Right ventricle myocardium superior (tissue), 1 donor: Measurements from ENCODE around the gene SSUH2. TPM values are rescaled to one million over a fixed set of nuclear protein-coding genes. Genes with fewer than 3 reads are reported as not detected.
"Not testable (repeated sequence)": the region's sequence is repeated elsewhere in the genome, so short reads cannot be mapped to it uniquely, and the experiment has no call there.

Experiments
- ATAC-seq: fragments of 200-7000 bp; cut with Tn5 transposase; one replicate; pipeline ENCODE4 v1.9.1; 2020; ENCODE audit warnings: mild to moderate bottlenecking; ENCODE audit not compliant: poor library complexity
- DNase-seq: peaks from one replicate; pipeline ENCODE4 v3.0.0-alpha.2; 2020
- intact Hi-C: fragments of 100-400 bp; cut with DNase I; formaldehyde crosslinking; loops from one replicate; pipeline ENCODE4 v1.11.2; 2022
- total RNA-seq: library from RNA; stranded (reverse); fragmentation: NEBNext Ultra II Directional; extraction: Animal tissue kit (Norgen Biotek cat#: 25700); gene quantifications from one replicate; pipeline ENCODE4 v1.2.1, GENCODE V29; 2021
- donor health status: DM: no; HTN: yes; CAD: no; lungs with severe emphysema.

SSUH2 gene
- total RNA-seq, 1 donor from 2014 or later = 1.00 TPM

DNA sequence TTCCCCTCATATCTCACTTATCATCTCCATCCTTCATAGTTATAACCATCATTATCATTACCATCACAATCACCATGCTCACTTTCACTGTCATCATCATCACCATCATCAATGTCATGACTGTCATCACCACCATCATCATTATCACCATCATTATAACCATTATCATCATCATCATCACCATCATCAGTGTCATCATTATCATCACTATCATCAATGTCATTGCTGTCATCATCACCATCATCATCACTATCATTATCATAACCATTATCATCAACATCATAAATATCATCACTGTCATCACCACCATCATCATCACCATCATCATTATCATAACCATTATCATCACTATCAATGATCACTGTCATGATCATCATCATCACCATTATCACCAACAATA is 44.1 kb downstream of the SSUH2 start:
- DNase-seq (no peak), ATAC-seq (no peak)
- intact Hi-C loops = no loop called here

- DNase-seq = no peak
- intact Hi-C loops = no loop called here
- ATAC-seq = no peak
These were observed 45.5 kb downstream of the SSUH2 start for GRCh38 chr3:8599146-8599545.

- intact Hi-C loops = no loop called here
- no peak for ATAC-seq
- no peak for DNase-seq
These were observed 47.3 kb downstream of the SSUH2 start for GRCh38 chr3:8597219-8597853.

- ATAC-seq = peak; percentile 4
- DNase-seq = no peak
- intact Hi-C loops = no loop called here
These were observed 48.0 kb downstream of the SSUH2 start for GRCh38 chr3:8596321-8597218.

GRCh38 chr3:8595695-8596115 is 48.9 kb downstream of the SSUH2 start:
- DNase-seq (peak; percentile 55), ATAC-seq (peak; percentile 71)
- intact Hi-C loops = no loop called here

- intact Hi-C loops = no loop called here
- ATAC-seq = no peak
These were observed 49.3 kb downstream of the SSUH2 start for GRCh38 chr3:8595252-8595651.

DNA sequence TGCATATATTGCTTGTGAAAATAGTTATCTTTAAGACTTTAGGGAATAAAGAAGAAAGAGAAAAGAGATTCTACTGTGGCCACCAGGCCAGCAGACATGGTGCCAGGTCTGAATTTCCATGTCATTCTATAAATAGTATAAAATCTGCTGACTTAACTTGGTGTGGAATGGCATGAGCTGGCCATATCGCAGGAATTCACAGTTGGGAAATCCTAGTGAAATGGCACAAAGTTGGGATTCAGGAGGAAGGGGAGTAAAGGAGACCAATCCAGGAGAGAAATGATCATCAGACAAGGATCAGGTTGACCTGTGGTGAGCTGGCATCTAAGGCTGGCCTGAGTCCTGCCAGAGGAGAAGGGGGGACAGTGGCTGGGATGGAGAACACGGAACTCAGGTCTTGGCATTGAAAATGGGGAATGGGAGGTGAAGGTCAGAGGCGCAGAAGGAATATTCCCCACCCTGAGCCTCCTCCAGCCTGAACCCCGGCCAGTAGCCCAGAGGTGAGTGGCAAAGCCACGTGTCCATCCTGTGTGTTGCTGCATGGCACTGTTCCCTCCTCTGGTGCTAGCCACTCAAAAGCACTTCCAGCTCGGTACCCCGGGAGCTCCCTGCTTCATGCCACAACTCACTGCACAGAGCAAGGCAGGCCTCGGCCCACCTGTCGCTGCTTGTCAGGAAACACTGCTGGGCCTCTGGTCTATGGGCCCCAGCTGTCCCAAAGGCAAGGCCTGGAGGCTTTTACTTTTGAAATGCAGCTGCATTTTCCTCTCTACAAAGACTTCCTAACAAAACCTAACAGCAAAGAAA is 51.4 kb downstream of the SSUH2 start:
- intact Hi-C loops = no loop called here
- DNase-seq (peak; percentile 47), ATAC-seq (peak; percentile 80)

More at GRCh38 chr3:8595252-8595651, 49.3 kb downstream of the SSUH2 start:
- DNase-seq = no peak

DNA sequence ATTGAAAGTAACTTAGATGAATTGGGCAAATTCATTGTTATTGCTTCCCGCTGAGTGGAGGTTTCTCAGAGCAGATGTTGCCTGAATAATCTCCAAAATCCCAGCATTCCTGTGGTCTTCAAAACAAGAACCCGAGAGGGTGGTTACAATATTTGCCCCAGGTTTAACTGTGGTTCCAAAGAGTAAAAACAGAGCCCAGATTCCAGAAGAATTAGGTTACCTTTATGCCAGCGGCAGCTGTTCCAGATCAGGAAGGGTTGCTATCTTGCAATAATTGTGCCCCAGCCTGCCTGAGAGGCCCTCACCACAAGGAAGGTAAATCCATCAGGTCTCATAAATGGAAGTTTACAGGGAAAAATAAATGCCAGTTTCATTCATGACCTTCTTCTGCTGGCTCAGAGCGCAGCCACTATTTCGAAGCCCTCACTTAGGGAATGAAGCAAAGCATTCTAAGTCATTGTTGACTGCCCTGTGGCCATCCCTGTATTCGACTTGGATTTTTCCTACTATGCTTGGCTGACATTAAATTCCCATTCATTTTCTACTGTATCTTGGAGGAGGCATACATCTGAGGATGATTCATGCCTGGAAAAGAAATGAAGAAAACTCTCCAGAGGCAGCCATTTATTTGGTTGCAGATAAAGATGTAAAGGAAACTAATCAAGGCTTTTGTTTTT is 54.6 kb downstream of the SSUH2 start:
- no peak for DNase-seq
- intact Hi-C loops = no loop called here
- ATAC-seq = no peak

- intact Hi-C loops = no loop called here
- no peak for DNase-seq
- no peak for ATAC-seq
These were observed 59.9 kb downstream of the SSUH2 start for GRCh38 chr3:8584661-8585060.

- intact Hi-C loops = no loop called here
- DNase-seq (no peak), ATAC-seq (no peak)
These were observed 62.7 kb downstream of the SSUH2 start for GRCh38 chr3:8581806-8582445.

DNA sequence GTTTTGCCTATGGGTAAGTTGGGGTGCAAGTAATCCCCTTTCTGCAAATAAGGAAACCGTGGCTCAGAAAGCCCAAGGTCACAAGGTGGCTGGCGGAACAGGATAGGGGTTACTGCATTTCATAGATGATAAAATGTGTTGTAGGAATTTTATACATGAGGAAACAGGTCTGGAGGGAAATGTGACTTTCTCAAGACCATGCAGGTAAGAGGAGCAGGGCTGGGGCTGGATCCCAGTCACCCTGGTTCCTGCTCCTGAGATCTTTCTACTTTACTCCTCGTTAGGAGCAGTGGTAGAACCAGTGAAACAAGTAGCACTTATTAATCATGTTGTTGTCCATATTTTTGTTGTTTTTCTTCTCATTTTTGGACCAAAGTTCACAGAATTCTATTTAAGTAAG is 63.2 kb downstream of the SSUH2 start:
- intact Hi-C loops = no loop called here
- DNase-seq = no peak
- ATAC-seq = no peak

- DNase-seq, intact Hi-C loops, ATAC-seq: not testable (repeated sequence)
These were observed 64.2 kb downstream of the SSUH2 start for GRCh38 chr3:8580434-8580833.

DNA sequence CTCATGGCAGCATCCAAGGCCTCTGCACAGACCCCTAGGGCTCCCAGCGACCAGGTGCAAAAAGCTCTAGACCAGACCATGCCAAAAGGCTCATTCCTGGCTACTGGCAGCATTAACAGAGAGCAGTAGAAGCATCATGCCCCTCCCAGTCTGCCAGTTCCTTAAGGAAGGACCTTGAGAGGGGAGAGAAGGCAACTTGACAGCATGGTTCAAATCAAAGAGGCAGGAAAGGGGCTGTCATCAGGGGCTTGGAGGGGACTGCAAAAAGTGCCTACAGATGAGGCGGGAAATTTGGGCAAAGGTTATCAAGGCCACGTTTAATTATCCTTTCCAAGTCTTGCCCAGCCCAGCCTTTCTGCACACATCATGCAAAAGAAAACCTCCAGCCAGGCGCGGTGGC is 64.7 kb downstream of the SSUH2 start:
- ATAC-seq (no peak), DNase-seq (no peak)
- intact Hi-C loops = no loop called here

- DNase-seq = no peak
- intact Hi-C loops = no loop called here
- ATAC-seq = no peak
These were observed 65.5 kb downstream of the SSUH2 start for GRCh38 chr3:8579096-8579495.

DNA sequence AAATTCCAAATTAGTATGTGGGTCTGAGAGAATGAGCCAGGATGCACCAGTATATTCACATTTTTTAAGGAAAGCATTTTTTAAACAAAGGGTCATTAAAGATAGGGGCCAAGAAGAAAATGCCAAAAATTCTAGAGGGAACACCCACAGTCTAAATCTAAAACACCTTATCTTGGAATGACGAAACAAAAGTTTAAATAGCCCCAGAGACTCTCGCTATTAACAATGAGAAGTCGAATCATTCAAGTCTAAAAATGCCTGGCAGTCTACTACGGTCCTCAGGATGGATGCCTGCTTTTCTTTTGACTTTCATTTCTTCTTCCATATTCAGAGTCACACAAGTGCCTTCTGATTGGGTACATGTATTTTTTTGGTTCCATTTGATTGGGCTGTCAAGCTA is 66.3 kb downstream of the SSUH2 start:
- ATAC-seq (no peak), DNase-seq (no peak)
- intact Hi-C loops = no loop called here

DNA sequence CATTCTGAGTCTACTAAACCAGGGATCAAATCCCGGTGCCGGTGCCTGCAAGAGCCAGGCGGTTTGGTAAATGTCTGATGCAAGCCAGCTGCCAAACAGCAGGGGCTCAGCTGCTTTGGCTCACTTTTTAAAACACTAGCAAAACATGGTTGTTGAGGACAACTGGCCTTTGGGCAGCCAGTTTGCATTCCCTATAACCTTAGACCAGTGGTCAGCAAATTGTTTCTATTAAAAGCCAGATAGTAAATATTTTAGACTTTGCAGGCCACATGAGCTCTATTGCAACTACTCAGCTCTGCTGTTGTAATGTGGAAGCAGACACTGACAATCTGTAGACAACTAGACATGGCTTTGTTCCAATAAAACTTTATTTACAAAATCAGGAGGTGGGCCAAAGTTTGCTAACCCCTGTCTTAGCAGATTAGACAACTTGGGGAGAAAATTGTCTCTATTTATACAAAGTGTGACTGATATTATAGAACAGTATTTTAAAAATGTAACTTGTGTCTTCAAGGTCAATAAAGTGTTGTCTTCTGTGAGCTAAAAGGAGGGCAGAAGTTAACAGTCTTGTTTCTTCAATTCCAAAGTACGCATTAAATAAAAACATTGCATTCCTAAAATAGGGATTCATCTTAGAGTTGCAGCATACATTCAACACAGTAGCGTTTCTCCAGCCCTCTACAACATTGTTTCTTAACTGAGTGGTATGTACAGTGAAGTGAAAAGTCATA is 67.6 kb downstream of the SSUH2 start:
- DNase-seq (no peak), ATAC-seq (no peak)
- intact Hi-C loops = no loop called here

GRCh38 chr3:8576436-8576835 is 68.2 kb downstream of the SSUH2 start:
- DNase-seq (no peak), ATAC-seq (no peak)
- intact Hi-C loops = no loop called here
